ENCODE results near the gene FTCD. TPM values are rescaled to one million over a fixed set of nuclear protein-coding genes. Genes with fewer than 3 reads are reported as not detected.

Gene FTCD
- total RNA-seq, 2 experiments from 2014 or later = 0.16 to 0.23 TPM

DNA sequence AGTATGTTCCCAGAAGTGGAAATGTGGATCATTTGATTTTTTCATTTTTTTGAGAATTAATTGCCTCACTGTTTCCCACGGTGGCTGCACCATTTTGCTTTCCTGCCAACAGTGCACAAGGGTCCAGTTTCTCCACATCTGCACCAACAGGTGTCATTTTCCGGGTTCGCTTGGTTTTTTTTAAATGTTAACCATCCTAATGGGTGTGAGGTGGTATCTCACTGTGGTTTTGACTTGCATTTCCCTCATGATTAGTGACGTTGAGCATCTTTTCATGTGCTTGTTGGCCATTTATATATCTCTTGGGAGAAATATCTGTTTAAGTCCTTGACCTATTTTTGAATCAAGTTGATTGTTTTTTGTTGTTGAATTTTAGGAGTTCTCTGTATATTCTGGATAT lies 54.5 kb downstream of the FTCD start:
- no peak overlapping the region for H3K4me3 Mint-ChIP-seq
- H3K36me3 Mint-ChIP-seq (ENCODE audit: low read depth) = peaks cover 4% of the 10 kb centered on the region
- peaks cover 14% of the 10 kb centered on the region for H3K9me3 Mint-ChIP-seq (ENCODE audit: low read depth)
- ChIA-PET POLR2A (no interaction called here), CTCF (no interaction called here)
- intact Hi-C loops (cut with DNase I, micrococcal nuclease) = no loop called here
- peaks cover 29% of the 10 kb centered on the region for H3K27me3 Mint-ChIP-seq
- H3K4me1 Mint-ChIP-seq = peaks cover 2% of the 10 kb centered on the region
- no peak overlapping the region for H3K27ac Mint-ChIP-seq
- ATAC-seq = no peak
- no peak for DNase-seq

DNA sequence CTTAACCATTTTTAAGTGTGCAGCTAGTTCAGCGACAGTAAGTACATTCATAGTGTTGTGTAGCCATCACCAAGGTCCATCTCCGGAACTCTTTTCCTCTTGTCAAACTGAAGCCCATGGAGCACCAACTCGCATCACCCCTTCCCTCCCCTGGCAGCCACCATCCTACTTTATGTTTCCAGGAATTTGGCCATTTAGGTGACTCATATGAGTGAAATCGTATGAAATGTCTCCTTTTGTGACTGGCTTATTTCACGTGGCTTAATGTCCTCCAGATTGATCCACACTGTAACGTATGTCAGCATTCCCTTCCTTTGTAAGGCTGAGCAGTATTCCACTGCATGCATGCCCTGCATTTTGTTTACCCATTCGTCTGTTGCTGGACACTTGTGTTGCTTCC lies 55.0 kb downstream of the FTCD start:
- intact Hi-C loops (cut with DNase I, micrococcal nuclease) = no loop called here
- Mint-ChIP-seq H3K27me3 (peaks cover 29% of the 10 kb centered on the region), H3K4me1 (peaks cover 2% of the 10 kb centered on the region), H3K9me3 (ENCODE audit: low read depth) (peaks cover 12% of the 10 kb centered on the region), H3K27ac (no peak overlapping the region), H3K36me3 (ENCODE audit: low read depth) (peaks cover 4% of the 10 kb centered on the region), H3K4me3 (no peak overlapping the region)
- POLR2A ChIA-PET = no interaction called here
- ATAC-seq = no peak
- DNase-seq = no peak
- CTCF ChIA-PET = interaction anchor here (1.1 kb wide), 1 partner anchor 43 kb away, joined by 4 read pairs; no protein-coding TSS in a partner anchor

DNA sequence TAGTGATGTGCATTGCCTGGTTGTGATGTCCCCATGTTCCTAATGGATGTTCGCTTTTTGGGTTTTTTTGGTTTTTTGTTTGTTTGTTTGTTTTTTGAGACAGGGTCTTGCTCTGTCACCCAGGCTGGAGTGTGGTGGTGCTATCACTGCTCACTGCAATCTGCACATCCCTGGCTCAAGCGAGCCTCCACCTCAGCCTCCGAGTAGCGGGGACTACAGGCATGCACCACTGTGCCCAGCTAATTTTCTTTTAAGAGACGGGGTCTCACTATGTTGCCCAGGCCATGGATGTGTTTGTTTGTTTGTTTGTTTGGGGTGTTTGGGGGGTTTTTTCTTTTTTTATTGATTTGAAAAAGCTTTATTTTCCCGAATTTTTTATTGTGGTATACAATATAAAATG lies 55.4 kb downstream of the FTCD start:
- ChIA-PET CTCF (interaction anchor here (1.1 kb wide), 1 partner anchor 44 kb away, joined by 4 read pairs; no protein-coding TSS in a partner anchor), POLR2A (no interaction called here)
- DNase-seq (no peak), ATAC-seq (no peak)
- peaks cover 29% of the 10 kb centered on the region for H3K27me3 Mint-ChIP-seq
- no peak overlapping the region for H3K4me3 Mint-ChIP-seq
- H3K27ac Mint-ChIP-seq = no peak overlapping the region
- intact Hi-C loops (cut with DNase I, micrococcal nuclease) = no loop called here
- H3K36me3 Mint-ChIP-seq (ENCODE audit: low read depth) = peaks cover 4% of the 10 kb centered on the region
- peaks cover 2% of the 10 kb centered on the region for H3K4me1 Mint-ChIP-seq
- peaks cover 11% of the 10 kb centered on the region for H3K9me3 Mint-ChIP-seq (ENCODE audit: low read depth)

DNA sequence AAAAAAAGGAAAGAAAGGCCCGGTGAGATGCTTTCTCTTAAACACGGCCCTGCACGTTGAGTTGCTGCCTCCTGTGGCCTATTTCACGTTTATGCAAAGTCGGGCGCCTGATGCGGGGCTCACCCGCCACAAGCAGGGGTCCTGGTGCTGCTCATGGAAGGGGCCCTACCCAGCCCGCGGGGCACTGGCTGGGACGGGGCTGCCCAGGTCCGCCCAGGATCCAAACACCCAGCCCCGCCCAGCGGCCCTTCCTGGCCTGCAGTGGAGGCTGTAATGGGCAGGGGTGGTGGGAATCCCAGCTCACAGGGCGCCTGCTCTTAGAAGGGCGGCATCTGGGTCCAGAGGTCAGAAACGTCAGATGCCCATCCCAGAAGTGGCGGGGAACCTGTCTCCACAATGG lies 55.9 kb downstream of the FTCD start:
- POLR2A ChIA-PET = no interaction called here
- DNase-seq (no peak), ATAC-seq (no peak)
- H3K36me3 Mint-ChIP-seq (ENCODE audit: low read depth) = peaks cover 4% of the 10 kb centered on the region
- no peak overlapping the region for H3K4me3 Mint-ChIP-seq
- CTCF ChIA-PET = interaction anchor here (0.6 to 1.1 kb wide), 2 partner anchors 44 to 410 kb away, joined by 3 to 4 read pairs; no protein-coding TSS in a partner anchor
- H3K9me3 Mint-ChIP-seq (ENCODE audit: low read depth) = peaks cover 10% of the 10 kb centered on the region
- H3K27me3 Mint-ChIP-seq = peaks cover 29% of the 10 kb centered on the region
- intact Hi-C loops (cut with DNase I, micrococcal nuclease) = loop anchor here (2.0 to 5.0 kb wide), 3 partner anchors 127 to 129 kb away; partner anchors contain the start of gene LSS (in 1 of the 2)
- H3K27ac Mint-ChIP-seq = no peak overlapping the region
- H3K4me1 Mint-ChIP-seq = peaks cover 2% of the 10 kb centered on the region

DNA sequence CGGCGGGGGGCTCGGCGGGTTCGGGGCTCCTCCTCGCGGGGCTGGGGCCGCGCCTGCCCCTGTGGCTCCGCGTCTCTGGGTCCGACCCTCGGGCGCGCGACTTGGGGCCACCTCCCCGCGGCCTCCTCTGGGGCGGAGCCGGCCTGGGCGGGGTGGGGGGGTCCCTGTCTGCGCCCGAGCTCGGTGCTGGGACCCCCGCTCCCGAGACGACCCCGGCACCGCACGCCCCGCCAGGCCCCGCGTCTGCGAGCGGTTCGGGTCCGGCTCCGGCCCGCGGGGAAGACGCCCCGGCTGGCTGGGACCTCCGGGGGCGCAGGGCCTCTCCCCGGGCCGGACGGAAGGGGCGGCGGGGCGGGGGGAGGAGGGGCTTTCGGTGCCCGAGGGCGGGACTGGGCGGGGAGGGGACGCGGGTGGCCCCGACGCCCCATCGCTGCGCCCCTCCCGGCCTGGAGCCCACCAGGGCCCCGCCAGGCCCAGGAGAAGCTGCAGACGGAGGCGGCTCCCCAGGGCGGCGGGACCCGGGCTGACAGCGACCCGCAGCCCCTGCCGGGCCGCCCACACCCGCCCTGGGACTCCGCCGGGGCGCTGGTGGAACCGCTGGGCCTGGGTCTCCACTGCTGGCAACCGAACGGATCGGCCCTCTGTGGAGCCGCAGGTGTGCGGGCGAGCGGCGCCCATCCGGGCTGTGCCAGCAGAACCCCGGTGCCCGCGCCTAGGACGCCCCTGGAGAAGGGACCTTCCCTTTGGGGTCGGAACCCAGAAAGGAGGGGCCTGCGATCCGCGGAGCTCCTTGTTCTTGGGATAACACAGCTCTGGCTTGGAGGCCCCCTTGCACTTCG lies 56.9 kb downstream of the FTCD start:
- H3K36me3 Mint-ChIP-seq (ENCODE audit: low read depth) = peaks cover 4% of the 10 kb centered on the region
- ATAC-seq (peak; percentile 22), DNase-seq (peak; percentile 20)
- peaks cover 4% of the 10 kb centered on the region for H3K9me3 Mint-ChIP-seq (ENCODE audit: low read depth)
- peak overlapping the region; percentile 52 for H3K4me3 Mint-ChIP-seq
- H3K27me3 Mint-ChIP-seq = peaks cover 27% of the 10 kb centered on the region
- intact Hi-C loops (cut with DNase I, micrococcal nuclease) = loop anchor here (2.0 to 5.0 kb wide), 3 partner anchors 126 to 130 kb away; partner anchors contain the start of gene LSS (in 1 of the 2)
- no peak overlapping the region for H3K27ac Mint-ChIP-seq
- peaks cover 2% of the 10 kb centered on the region for H3K4me1 Mint-ChIP-seq
- POLR2A ChIA-PET = no interaction called here
- CTCF ChIA-PET = no interaction called here

DNA sequence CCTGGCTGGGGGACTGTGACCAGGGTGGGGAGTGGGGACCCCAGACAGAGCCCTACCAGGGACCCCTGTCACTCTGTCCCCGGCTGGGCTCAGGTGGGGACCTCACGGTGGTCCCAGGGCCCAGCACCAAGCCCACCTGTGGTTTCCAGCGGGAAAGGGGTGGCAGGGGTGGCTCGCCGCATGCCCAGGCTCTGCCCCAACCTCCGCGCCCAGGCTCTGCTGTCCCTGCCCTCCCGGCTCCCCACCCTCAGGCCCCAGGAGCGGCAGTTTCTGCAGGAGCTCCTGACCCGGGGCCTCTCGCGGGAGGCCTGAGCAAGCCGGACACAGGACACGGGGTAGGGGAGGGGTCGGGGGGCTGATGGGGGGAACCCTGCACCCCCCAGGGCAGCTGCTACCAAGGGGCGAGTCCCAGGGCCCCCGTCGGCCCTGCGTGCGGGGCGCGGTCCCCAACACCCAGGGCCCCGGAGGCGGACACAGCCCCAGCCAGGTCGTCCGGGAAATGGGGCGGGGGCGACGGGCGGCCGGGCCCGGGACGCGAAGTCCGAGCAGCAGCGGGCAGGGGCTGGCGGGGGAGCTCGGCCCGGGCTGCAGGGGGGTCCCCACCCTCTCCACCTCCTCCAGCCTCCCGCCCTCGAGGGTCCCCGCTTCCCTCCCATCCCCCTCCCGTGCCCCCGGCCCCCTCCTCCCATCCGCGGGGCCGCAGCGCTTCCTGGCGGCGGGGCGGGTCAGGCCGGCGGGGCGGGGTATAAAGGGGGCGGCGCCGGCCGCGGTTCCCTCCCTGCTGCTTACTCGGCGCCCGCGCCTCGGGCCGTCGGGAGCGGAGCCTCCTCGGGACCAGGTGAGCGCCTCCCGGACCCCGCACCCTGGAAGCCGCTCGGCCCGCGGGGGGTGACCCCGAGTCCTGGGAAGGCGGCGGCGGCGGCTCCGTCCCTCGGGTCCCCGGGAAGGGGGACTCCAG lies 57.8 kb downstream of the FTCD start, which contains the start of gene COL6A2:
TSS of gene COL6A2 (plus strand) at position 777 of the 958 bp plus-strand sequence.
- peaks cover 4% of the 10 kb centered on the region for H3K9me3 Mint-ChIP-seq (ENCODE audit: low read depth)
- peaks cover 2% of the 10 kb centered on the region for H3K4me1 Mint-ChIP-seq
- intact Hi-C loops (cut with DNase I, micrococcal nuclease) = loop anchor here (2.0 to 5.0 kb wide), 3 partner anchors 125 to 131 kb away; partner anchors contain the start of gene LSS (in 1 of the 2)
- peaks cover 22% of the 10 kb centered on the region for H3K27me3 Mint-ChIP-seq
- DNase-seq (peak; percentile 77), ATAC-seq (peak; percentile 96)
- H3K27ac Mint-ChIP-seq = no peak within 1 kb of the TSS
- H3K4me3 Mint-ChIP-seq = peak within 1 kb of the TSS; percentile 52
- ChIA-PET CTCF (no interaction called here), POLR2A (no interaction called here)
- H3K36me3 Mint-ChIP-seq (ENCODE audit: low read depth) = peaks cover 2% of the 10 kb centered on the region

DNA sequence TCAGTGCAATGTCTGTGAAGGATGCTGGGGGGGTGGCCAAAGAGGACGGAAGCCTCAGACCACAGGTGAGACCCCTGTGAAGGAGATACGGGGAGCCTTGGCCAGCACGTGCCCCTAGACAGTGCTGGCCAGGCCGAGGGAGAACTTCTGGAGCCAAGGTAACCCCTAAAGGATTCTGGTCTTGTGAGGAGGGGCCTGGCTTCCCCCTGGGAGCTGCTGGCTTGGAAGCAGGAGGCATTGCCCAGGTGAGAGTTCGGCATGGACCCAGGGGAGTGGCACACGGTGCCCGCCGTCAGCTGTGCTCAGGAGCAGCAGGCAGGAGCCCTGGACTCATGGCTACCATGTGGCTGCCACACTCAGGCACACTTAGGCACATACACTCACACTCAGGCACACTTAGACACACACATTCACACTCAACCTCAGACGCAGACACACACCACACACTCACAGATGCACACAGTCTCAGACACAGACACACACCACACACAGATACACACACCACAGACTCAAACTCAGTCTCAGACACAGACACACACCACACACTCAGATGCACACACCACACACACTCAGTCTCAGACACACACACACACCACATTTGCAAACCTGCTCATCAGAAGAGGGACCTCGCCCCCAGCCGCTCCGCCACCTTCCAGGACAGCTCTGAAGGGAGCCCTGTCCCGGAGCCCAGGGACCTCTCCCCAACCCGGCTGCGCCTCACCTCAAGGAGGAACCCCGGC lies 58.6 kb downstream of the FTCD start:
- intact Hi-C loops (cut with DNase I, micrococcal nuclease) = loop anchor here in 1 of 2 experiments (5.0 kb wide), 1 partner anchor 124 kb away; no protein-coding TSS in a partner anchor
- POLR2A ChIA-PET = no interaction called here

DNA sequence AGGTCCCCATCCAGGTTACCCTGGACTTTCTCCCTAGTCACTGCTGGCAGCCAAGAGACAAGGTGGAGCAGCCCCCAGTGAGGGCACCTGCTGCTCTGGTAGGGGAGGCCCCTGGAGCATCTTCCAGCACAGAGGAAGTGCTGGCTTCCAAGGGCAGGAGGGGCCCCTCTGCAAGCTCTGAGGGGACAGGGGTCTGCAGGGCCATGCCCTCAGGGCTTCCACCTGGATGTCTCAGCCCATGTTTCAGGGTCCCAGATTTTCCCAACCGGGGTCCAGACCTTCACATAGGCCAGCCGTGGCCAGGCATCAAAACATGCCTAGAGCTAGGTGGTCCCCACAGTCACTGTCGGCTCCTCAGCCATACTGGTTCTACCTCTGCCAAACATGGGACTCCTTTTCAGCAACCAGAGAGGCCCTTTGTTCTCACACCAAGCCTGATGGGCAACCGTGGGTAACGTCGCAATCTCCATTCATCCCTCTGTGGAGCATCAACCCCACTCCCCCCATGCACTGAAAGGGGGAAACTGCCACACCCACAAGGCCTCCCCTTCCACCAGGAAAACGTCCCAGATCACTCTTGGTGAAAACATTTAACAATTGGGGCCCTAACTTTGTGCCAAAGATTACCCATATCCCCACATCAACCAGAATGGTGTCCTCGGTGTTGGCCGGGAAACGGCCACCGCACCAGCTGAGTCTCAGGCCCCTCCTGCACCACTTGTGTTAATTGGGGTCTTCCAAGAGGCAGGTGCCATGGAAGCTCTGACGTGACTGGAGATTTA lies 59.4 kb downstream of the FTCD start:
- ChIA-PET CTCF (interaction anchor here (0.6 to 0.8 kb wide), 2 partner anchors 131 to 1555 kb away, joined by 3 read pairs; no protein-coding TSS in a partner anchor), POLR2A (no interaction called here)
- H3K4me3 Mint-ChIP-seq = no peak overlapping the region

More for the DNA sequence above, 58.6 kb downstream of the FTCD start:
- DNase-seq (no peak), ATAC-seq (no peak)
- H3K27me3 Mint-ChIP-seq = peaks cover 18% of the 10 kb centered on the region
- no peak overlapping the region for H3K27ac Mint-ChIP-seq
- no peaks in the 10 kb centered on the region for H3K9me3 Mint-ChIP-seq (ENCODE audit: low read depth)
- H3K4me3 Mint-ChIP-seq = peak overlapping the region; percentile 15
- peaks cover 2% of the 10 kb centered on the region for H3K4me1 Mint-ChIP-seq
- CTCF ChIA-PET = interaction anchor here (0.6 to 0.8 kb wide), 2 partner anchors 131 to 1556 kb away, joined by 3 read pairs; no protein-coding TSS in a partner anchor
- H3K36me3 Mint-ChIP-seq (ENCODE audit: low read depth) = no peaks in the 10 kb centered on the region

DNA sequence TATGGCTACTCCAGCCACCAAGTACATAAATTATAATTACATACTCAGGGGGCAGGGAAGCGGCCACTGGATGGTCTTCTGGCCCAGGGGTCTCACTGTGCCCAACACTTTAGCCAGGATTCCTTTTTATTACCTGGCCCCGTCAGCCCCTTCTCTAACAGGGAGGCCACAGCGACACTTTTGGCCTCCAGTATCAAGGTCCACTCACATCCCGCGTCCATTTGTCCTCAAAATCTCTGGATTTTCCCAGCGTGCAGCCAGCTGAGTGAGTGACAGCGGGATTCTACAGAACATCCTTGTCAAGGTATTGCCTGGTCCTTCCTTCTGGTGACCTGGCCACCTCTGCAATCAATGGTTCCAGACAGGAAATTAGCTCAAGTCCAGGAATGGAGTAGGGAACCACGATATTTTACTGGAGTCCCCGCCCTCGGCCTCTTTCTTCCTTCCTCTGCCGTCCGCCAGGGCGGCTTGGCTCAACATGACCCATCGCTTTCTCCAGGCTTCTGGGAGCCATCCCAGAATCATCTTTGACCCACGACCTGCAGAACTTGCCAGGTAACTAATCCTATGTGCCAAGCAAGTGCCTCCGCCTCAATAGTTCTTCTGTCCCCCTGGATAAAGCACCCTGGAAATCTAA lies 60.2 kb downstream of the FTCD start:
- Mint-ChIP-seq H3K27me3 (peaks cover 9% of the 10 kb centered on the region), H3K4me1 (peaks cover 2% of the 10 kb centered on the region), H3K9me3 (ENCODE audit: low read depth) (peaks cover 6% of the 10 kb centered on the region), H3K36me3 (ENCODE audit: low read depth) (no peaks in the 10 kb centered on the region), H3K4me3 (no peak overlapping the region), H3K27ac (no peak overlapping the region)
- intact Hi-C loops (cut with DNase I, micrococcal nuclease) = loop anchor here in 1 of 2 experiments (5.0 kb wide), 1 partner anchor 123 kb away; no protein-coding TSS in a partner anchor
- no peak for ATAC-seq
- no peak for DNase-seq
- CTCF ChIA-PET = no interaction called here
- POLR2A ChIA-PET = no interaction called here

More for the DNA sequence above, 59.4 kb downstream of the FTCD start:
- no peak for DNase-seq
- intact Hi-C loops (cut with DNase I, micrococcal nuclease) = loop anchor here in 1 of 2 experiments (5.0 kb wide), 1 partner anchor 124 kb away; no protein-coding TSS in a partner anchor
- no peaks in the 10 kb centered on the region for H3K36me3 Mint-ChIP-seq (ENCODE audit: low read depth)
- H3K27me3 Mint-ChIP-seq = peaks cover 17% of the 10 kb centered on the region
- peaks cover 2% of the 10 kb centered on the region for H3K4me1 Mint-ChIP-seq
- H3K9me3 Mint-ChIP-seq (ENCODE audit: low read depth) = peaks cover 2% of the 10 kb centered on the region
- no peak for ATAC-seq
- H3K27ac Mint-ChIP-seq = no peak overlapping the region

Measured in activated CD4-positive, alpha-beta T cell treated with anti-CD3 and anti-CD28 coated beads for 36 hours (primary cell).